ENCODE data around the gene UGT1A4. TPM values are rescaled to one million over a fixed set of nuclear protein-coding genes. Genes with fewer than 3 reads are reported as not detected.

UGT1A4 gene
- not detected for total RNA-seq

- Mint-ChIP-seq H3K4me1 (ENCODE audit: low read depth) (peaks cover 10% of the 10 kb centered on the region), H3K27ac (no peak within 1 kb of the TSS), H3K36me3 (ENCODE audit: insufficient read depth in 2 of 2) (no peaks in the 10 kb centered on the region), H3K4me3 (no peak within 1 kb of the TSS), H3K27me3 (ENCODE audit: low read depth) (peaks cover 46% of the 10 kb centered on the region), H3K9me3 (no peaks in the 10 kb centered on the region)
- ATAC-seq (replicated peaks in 1 of 2) (no peak), DNase-seq (no peak)
These were observed at the start of gene UGT1A4 for GRCh38 chr2:233718552-233718951. Gene UGT1A4, plus strand, starts transcription at chr2:233718736. Its CDS starts 85 bp downstream, at chr2:233718821.

- no peak within 1 kb of the TSS for H3K4me3 Mint-ChIP-seq
- H3K4me1 Mint-ChIP-seq (ENCODE audit: low read depth) = no peaks in the 10 kb centered on the region
- peaks cover 8% of the 10 kb centered on the region for H3K27me3 Mint-ChIP-seq (ENCODE audit: low read depth)
These were observed 47.0 kb upstream of the UGT1A4 start, which contains the start of gene UGT1A9 for GRCh38 chr2:233671290-233672161. Gene UGT1A9, plus strand, starts transcription at chr2:233671898. Its CDS starts 37 bp downstream, at chr2:233671935.

GRCh38 chr2:233672886-233673285 lies 45.6 kb upstream of the UGT1A4 start:
- no peaks in the 10 kb centered on the region for H3K36me3 Mint-ChIP-seq (ENCODE audit: insufficient read depth in 2 of 2)
- H3K4me1 Mint-ChIP-seq (ENCODE audit: low read depth) = no peaks in the 10 kb centered on the region
- H3K27ac Mint-ChIP-seq = no peak overlapping the region
- H3K9me3 Mint-ChIP-seq = peaks cover 0 to 6% of the 10 kb centered on the region in 2 donors
- DNase-seq = no peak
- H3K27me3 Mint-ChIP-seq (ENCODE audit: low read depth) = peaks cover 15% of the 10 kb centered on the region
- H3K4me3 Mint-ChIP-seq = no peak overlapping the region
- ATAC-seq (replicated peaks in 1 of 2) = no peak

More at GRCh38 chr2:233671290-233672161, 47.0 kb upstream of the UGT1A4 start, which contains the start of gene UGT1A9:
- no peak for ATAC-seq (replicated peaks in 1 of 2)
- DNase-seq = no peak
- H3K9me3 Mint-ChIP-seq = peaks cover 0 to 6% of the 10 kb centered on the region in 2 donors
- no peaks in the 10 kb centered on the region for H3K36me3 Mint-ChIP-seq (ENCODE audit: insufficient read depth in 2 of 2)
- no peak within 1 kb of the TSS for H3K27ac Mint-ChIP-seq

- DNase-seq (no peak), ATAC-seq (replicated peaks in 1 of 2) (no peak)
- H3K27me3 Mint-ChIP-seq (ENCODE audit: low read depth) = peaks cover 19% of the 10 kb centered on the region
These were observed 44.6 kb upstream of the UGT1A4 start for GRCh38 chr2:233673896-233674295.

GRCh38 chr2:233674314-233674713 lies 44.2 kb upstream of the UGT1A4 start:
- Mint-ChIP-seq H3K27ac (no peak overlapping the region), H3K4me3 (no peak overlapping the region), H3K27me3 (ENCODE audit: low read depth) (peaks cover 19% of the 10 kb centered on the region), H3K36me3 (ENCODE audit: insufficient read depth in 2 of 2) (no peaks in the 10 kb centered on the region), H3K4me1 (ENCODE audit: low read depth) (no peaks in the 10 kb centered on the region), H3K9me3 (no peaks in the 10 kb centered on the region)
- ATAC-seq (replicated peaks in 1 of 2) (no peak), DNase-seq (no peak)

More at GRCh38 chr2:233673896-233674295, 44.6 kb upstream of the UGT1A4 start:
- no peaks in the 10 kb centered on the region for H3K36me3 Mint-ChIP-seq (ENCODE audit: insufficient read depth in 2 of 2)
- H3K4me3 Mint-ChIP-seq = no peak overlapping the region
- no peaks in the 10 kb centered on the region for H3K9me3 Mint-ChIP-seq
- H3K27ac Mint-ChIP-seq = no peak overlapping the region
- no peaks in the 10 kb centered on the region for H3K4me1 Mint-ChIP-seq (ENCODE audit: low read depth)

- H3K9me3 Mint-ChIP-seq = no peaks in the 10 kb centered on the region
- no peak for ATAC-seq (replicated peaks in 1 of 2)
- H3K4me3 Mint-ChIP-seq = no peak overlapping the region
- no peak overlapping the region for H3K27ac Mint-ChIP-seq
- DNase-seq = no peak
- no peaks in the 10 kb centered on the region for H3K4me1 Mint-ChIP-seq (ENCODE audit: low read depth)
- H3K36me3 Mint-ChIP-seq (ENCODE audit: insufficient read depth in 2 of 2) = no peaks in the 10 kb centered on the region
- peaks cover 19% of the 10 kb centered on the region for H3K27me3 Mint-ChIP-seq (ENCODE audit: low read depth)
These were observed 43.5 kb upstream of the UGT1A4 start for GRCh38 chr2:233674995-233675394.

- DNase-seq (no peak), ATAC-seq (replicated peaks in 1 of 2) (no peak)
- Mint-ChIP-seq H3K4me3 (no peak overlapping the region), H3K9me3 (no peaks in the 10 kb centered on the region), H3K36me3 (ENCODE audit: insufficient read depth in 2 of 2) (no peaks in the 10 kb centered on the region), H3K27me3 (ENCODE audit: low read depth) (peaks cover 19% of the 10 kb centered on the region), H3K27ac (no peak overlapping the region), H3K4me1 (ENCODE audit: low read depth) (no peaks in the 10 kb centered on the region)
These were observed 42.5 kb upstream of the UGT1A4 start for GRCh38 chr2:233676046-233676445.

- H3K4me3 Mint-ChIP-seq = no peak overlapping the region
- H3K9me3 Mint-ChIP-seq = no peaks in the 10 kb centered on the region
- H3K4me1 Mint-ChIP-seq (ENCODE audit: low read depth) = no peaks in the 10 kb centered on the region
- peaks cover 19% of the 10 kb centered on the region for H3K27me3 Mint-ChIP-seq (ENCODE audit: low read depth)
- no peaks in the 10 kb centered on the region for H3K36me3 Mint-ChIP-seq (ENCODE audit: insufficient read depth in 2 of 2)
- DNase-seq = no peak
- no peak overlapping the region for H3K27ac Mint-ChIP-seq
- ATAC-seq (replicated peaks in 1 of 2) = no peak
These were observed 39.3 kb upstream of the UGT1A4 start for GRCh38 chr2:233679196-233679595.

- Mint-ChIP-seq H3K9me3 (no peaks in the 10 kb centered on the region), H3K4me3 (no peak overlapping the region), H3K36me3 (ENCODE audit: insufficient read depth in 2 of 2) (no peaks in the 10 kb centered on the region), H3K4me1 (ENCODE audit: low read depth) (no peaks in the 10 kb centered on the region), H3K27me3 (ENCODE audit: low read depth) (peaks cover 19% of the 10 kb centered on the region), H3K27ac (no peak overlapping the region)
- DNase-seq (no peak), ATAC-seq (replicated peaks in 1 of 2) (no peak)
These were observed 38.0 kb upstream of the UGT1A4 start for GRCh38 chr2:233680361-233681045.

GRCh38 chr2:233681521-233682099 lies 36.9 kb upstream of the UGT1A4 start, which contains the start of gene UGT1A7:
Gene UGT1A7, plus strand, starts transcription at chr2:233681901. Its CDS starts 37 bp downstream, at chr2:233681938.
- no peaks in the 10 kb centered on the region for H3K9me3 Mint-ChIP-seq
- ATAC-seq (replicated peaks in 1 of 2) (no peak), DNase-seq (no peak)
- peaks cover 10% of the 10 kb centered on the region for H3K27me3 Mint-ChIP-seq (ENCODE audit: low read depth)
- no peaks in the 10 kb centered on the region for H3K4me1 Mint-ChIP-seq (ENCODE audit: low read depth)
- H3K27ac Mint-ChIP-seq = no peak within 1 kb of the TSS
- H3K36me3 Mint-ChIP-seq (ENCODE audit: insufficient read depth in 2 of 2) = no peaks in the 10 kb centered on the region
- no peak within 1 kb of the TSS for H3K4me3 Mint-ChIP-seq

- Mint-ChIP-seq H3K27ac (no peak overlapping the region), H3K27me3 (ENCODE audit: low read depth) (no peaks in the 10 kb centered on the region), H3K36me3 (ENCODE audit: insufficient read depth in 2 of 2) (no peaks in the 10 kb centered on the region), H3K4me1 (ENCODE audit: low read depth) (no peaks in the 10 kb centered on the region), H3K9me3 (no peaks in the 10 kb centered on the region), H3K4me3 (no peak overlapping the region)
- DNase-seq = no peak
- no peak for ATAC-seq (replicated peaks in 1 of 2)
These were observed 33.9 kb upstream of the UGT1A4 start for GRCh38 chr2:233684640-233685039.

GRCh38 chr2:233686928-233687327 lies 31.6 kb upstream of the UGT1A4 start:
- Mint-ChIP-seq H3K27ac (no peak overlapping the region), H3K4me1 (ENCODE audit: low read depth) (no peaks in the 10 kb centered on the region), H3K27me3 (ENCODE audit: low read depth) (no peaks in the 10 kb centered on the region), H3K9me3 (no peaks in the 10 kb centered on the region), H3K36me3 (ENCODE audit: insufficient read depth in 2 of 2) (no peaks in the 10 kb centered on the region), H3K4me3 (no peak overlapping the region)
- no peak for ATAC-seq (replicated peaks in 1 of 2)
- no peak for DNase-seq

GRCh38 chr2:233688341-233688740 lies 30.2 kb upstream of the UGT1A4 start:
- no peaks in the 10 kb centered on the region for H3K36me3 Mint-ChIP-seq (ENCODE audit: insufficient read depth in 2 of 2)

More at GRCh38 chr2:233688341-233688740, 30.2 kb upstream of the UGT1A4 start:
- Mint-ChIP-seq H3K27me3 (ENCODE audit: low read depth) (no peaks in the 10 kb centered on the region), H3K27ac (no peak overlapping the region), H3K4me1 (ENCODE audit: low read depth) (no peaks in the 10 kb centered on the region), H3K9me3 (no peaks in the 10 kb centered on the region), H3K4me3 (no peak overlapping the region)
- ATAC-seq (replicated peaks in 1 of 2) (no peak), DNase-seq (no peak)

Data from activated T-cell treated with anti-CD3 and anti-CD28 coated beads, Interleukin-2, amount 50 U/mL, for 72 hours (primary cell).